GM12878 (cell line): ENCODE results near the gene FAF1.

Source experiments
- EP300 ChIP-seq, 2 experiments: fragments of 150-350 bp in 1 of 2; IDR thresholded peaks; 2 replicates each; pipeline ENCODE4 v1.6.1; 2011 to 2012; ENCODE audit warnings: low read depth in 2 of 2, low read length in 2 of 2, borderline replicate concordance in 1 of 2, improper control_type of control experiment in 1 of 2, inconsistent platforms in 1 of 2; ENCODE audit not compliant: control insufficient read depth in 1 of 2
- FOXM1 ChIP-seq: IDR thresholded peaks from 2 replicates; pipeline ENCODE4 v1.6.1; 2012; ENCODE audit warnings: low read depth, mild to moderate bottlenecking, inconsistent platforms, low read length, moderate library complexity
- MXI1 ChIP-seq: fragments of 150-350 bp; IDR thresholded peaks from 2 replicates; pipeline ENCODE4 v1.6.1; 2011; ENCODE audit warnings: low read depth, mild to moderate bottlenecking, inconsistent platforms, low read length, improper control_type of control experiment
- POLR2AphosphoS2 ChIP-seq: IDR thresholded peaks from 2 replicates; pipeline ENCODE4 v1.6.1; 2011; ENCODE audit warnings: low read depth, mild to moderate bottlenecking, low read length, improper control_type of control experiment, moderate library complexity
- RELA ChIP-seq: fragments of 450-650 bp; IDR thresholded peaks from 2 replicates; pipeline ENCODE4 v1.8.0; 2014; ENCODE audit warnings: borderline replicate concordance; ENCODE audit not compliant: partially characterized antibody
- TF ChIP-seq, protein P1 (sequence below): fragments of 450-650 bp; formaldehyde crosslinking; IDR thresholded peaks from 2 replicates; pipeline ENCODE4 v1.5.0; 2022; ENCODE audit warnings: mild to moderate bottlenecking, missing genetic modification characterization

DNA sequence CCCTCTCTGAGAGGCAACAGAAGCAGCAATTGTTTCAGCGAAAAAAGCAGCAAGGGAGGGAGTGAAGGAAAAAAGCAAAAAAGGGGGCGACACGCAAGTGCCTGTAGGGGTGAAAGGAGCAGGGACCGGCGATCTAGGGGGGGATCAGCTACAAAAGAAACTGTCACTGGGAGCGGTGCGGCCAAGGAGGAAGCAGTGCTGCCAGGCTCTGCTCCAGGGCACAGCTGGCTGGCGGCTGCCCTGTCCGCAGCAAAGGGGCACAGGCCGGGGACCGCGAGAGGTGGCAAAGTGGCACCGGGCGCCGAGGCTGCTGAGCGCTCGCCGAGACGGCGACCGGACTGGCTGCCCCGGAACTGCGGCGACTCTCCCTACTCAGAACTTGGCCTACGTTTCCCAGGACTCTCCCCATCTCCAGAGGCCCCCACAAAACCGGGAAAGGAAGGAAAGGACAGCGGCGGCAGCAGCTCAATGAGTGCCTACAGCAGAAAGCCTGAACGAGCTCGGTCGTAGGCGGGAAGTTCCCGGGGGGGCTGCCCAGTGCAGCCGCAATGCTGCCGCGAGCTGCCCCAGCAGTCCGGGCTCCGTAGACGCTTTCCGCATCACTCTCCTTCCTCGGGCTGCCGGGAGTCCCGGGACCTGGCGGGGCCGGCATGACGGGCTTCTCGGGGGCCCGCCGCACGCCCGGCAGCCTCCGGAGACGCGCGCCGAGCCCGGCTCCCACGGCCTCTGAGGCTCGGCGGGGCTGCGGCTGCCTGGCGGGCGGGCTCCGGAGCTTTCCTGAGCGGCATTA lies 8.9 kb upstream of the FAF1 start:
- TF ChIP-seq RELA = no peak
- no peak for TF ChIP-seq EP300 (IDR thresholded peaks at IDR 0.05; ENCODE audit: borderline replicate concordance in 1 of 2, control insufficient read depth in 1 of 2, low read depth in 2 of 2, low read length in 2 of 2)
- TF ChIP-seq MXI1 = no peak
- TF ChIP-seq, protein P1, sequence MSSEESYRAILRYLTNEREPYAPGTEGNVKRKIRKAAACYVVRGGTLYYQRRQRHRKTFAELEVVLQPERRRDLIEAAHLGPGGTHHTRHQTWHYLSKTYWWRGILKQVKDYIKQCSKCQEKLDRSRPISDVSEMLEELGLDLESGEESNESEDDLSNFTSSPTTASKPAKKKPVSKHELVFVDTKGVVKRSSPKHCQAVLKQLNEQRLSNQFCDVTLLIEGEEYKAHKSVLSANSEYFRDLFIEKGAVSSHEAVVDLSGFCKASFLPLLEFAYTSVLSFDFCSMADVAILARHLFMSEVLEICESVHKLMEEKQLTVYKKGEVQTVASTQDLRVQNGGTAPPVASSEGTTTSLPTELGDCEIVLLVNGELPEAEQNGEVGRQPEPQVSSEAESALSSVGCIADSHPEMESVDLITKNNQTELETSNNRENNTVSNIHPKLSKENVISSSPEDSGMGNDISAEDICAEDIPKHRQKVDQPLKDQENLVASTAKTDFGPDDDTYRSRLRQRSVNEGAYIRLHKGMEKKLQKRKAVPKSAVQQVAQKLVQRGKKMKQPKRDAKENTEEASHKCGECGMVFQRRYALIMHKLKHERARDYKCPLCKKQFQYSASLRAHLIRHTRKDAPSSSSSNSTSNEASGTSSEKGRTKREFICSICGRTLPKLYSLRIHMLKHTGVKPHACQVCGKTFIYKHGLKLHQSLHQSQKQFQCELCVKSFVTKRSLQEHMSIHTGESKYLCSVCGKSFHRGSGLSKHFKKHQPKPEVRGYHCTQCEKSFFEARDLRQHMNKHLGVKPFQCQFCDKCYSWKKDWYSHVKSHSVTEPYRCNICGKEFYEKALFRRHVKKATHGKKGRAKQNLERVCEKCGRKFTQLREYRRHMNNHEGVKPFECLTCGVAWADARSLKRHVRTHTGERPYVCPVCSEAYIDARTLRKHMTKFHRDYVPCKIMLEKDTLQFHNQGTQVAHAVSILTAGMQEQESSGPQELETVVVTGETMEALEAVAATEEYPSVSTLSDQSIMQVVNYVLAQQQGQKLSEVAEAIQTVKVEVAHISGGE (CRISPR knock-in tag) = no peak
- peak; percentile 44; the same call in 1 of the 2 replicates for TF ChIP-seq FOXM1
- no peak for TF ChIP-seq POLR2AphosphoS2
